Smooth muscle cell (in vitro differentiated cells): ENCODE data around the gene CAMSAP2. TPM values are rescaled to one million over a fixed set of nuclear protein-coding genes. Genes with fewer than 3 reads are reported as not detected.

Experiments
- DNase-seq: peaks from one replicate; lab custom pipeline; 2025; ENCODE audit not compliant: unreplicated experiment; lab: John Stamatoyannopoulos, UW
- H2AFZ ChIP-seq: fragments of 200-600 bp; sonication (generic); 2 replicates; pipeline ENCODE4 v1.6.0; 2016; ENCODE audit warnings: antibody characterized with exemption, low read depth, mild to moderate bottlenecking
- H3F3A ChIP-seq: fragments of 200-600 bp; sonication (generic); 2 replicates; pipeline ENCODE4 v1.6.0; 2017; ENCODE audit warnings: antibody characterized with exemption, low read depth
- H3K27ac ChIP-seq: fragments of 200-600 bp; sonication (generic); 2 replicates; pipeline ENCODE4 v1.5.1; 2016; ENCODE audit warnings: low read depth, mild to moderate bottlenecking
- H3K27me3 ChIP-seq: fragments of 200-600 bp; sonication (generic); 2 replicates; pipeline ENCODE4 v1.6.1; 2016; ENCODE audit warnings: low read depth, mild to moderate bottlenecking
- H3K36me3 ChIP-seq: fragments of 200-600 bp; sonication (generic); 2 replicates; pipeline ENCODE4 v1.5.1; 2016; ENCODE audit warnings: low read depth
- H3K4me1 ChIP-seq: fragments of 200-600 bp; sonication (generic); 2 replicates; pipeline ENCODE4 v1.5.1; 2016; ENCODE audit warnings: low read depth
- H3K4me2 ChIP-seq: fragments of 200-600 bp; sonication (generic); 2 replicates; pipeline ENCODE4 v1.6.0; 2016; ENCODE audit warnings: mild to moderate bottlenecking
- H3K4me3 ChIP-seq: fragments of 200-600 bp; sonication (generic); 2 replicates; pipeline ENCODE4 v1.5.1; 2016; ENCODE audit warnings: mild to moderate bottlenecking
- H3K79me2 ChIP-seq: fragments of 200-600 bp; sonication (generic); 2 replicates; pipeline ENCODE4 v1.6.0; 2016; ENCODE audit warnings: low read depth, mild to moderate bottlenecking
- H3K9ac ChIP-seq: fragments of 200-600 bp; sonication (generic); 2 replicates; pipeline ENCODE4 v1.6.0; 2016; ENCODE audit warnings: low read depth
- H3K9me3 ChIP-seq: fragments of 200-600 bp; sonication (generic); replicated peaks from 2 replicates; pipeline ENCODE4 v1.5.1; 2016; ENCODE audit warnings: low read depth
- H4K20me1 ChIP-seq: fragments of 200-600 bp; sonication (generic); 2 replicates; pipeline ENCODE4 v1.6.0; 2016; ENCODE audit warnings: low read depth
- CTCF ChIP-seq: fragments of 200-600 bp; sonication (generic); IDR thresholded peaks from 2 replicates; pipeline ENCODE4 v1.5.1; 2017; ENCODE audit warnings: borderline replicate concordance, mild to moderate bottlenecking, antibody characterized with exemption; ENCODE audit not compliant: insufficient read depth, poor library complexity, severe bottlenecking
- WGBS: methylation state at CpG from one replicate; pipeline ENCODE4 v1.1.7; 2016; ENCODE audit warnings: low lambda C conversion rate; 5-methylcytosine and 5-hydroxymethylcytosine counted together
- polyA plus RNA-seq: library from polyadenylated mRNA; unstranded; fragments of >200 nt; fragmentation: Nextera tagmentation; extraction: Ambion mirVana; gene quantifications from 2 replicates; pipeline ENCODE4 v1.2.1, GENCODE V29; 2016
- total RNA-seq: library from RNA; depleted of rRNA; stranded (reverse); fragments of >200 nt; gene quantifications from 2 replicates; pipeline ENCODE4 v1.2.3, GENCODE V29; 2014

CAMSAP2 gene
- total and polyA plus RNA-seq, 2 experiments from 2014 or later = 12.9 to 57.5 TPM

- Histone ChIP-seq H3K27me3 (no peaks in the 10 kb centered on the region), H2AFZ (no peak overlapping the region), H3K4me3 (no peak overlapping the region), H3F3A (no peaks in the 10 kb centered on the region), H3K36me3 (peaks cover 6% of the 10 kb centered on the region), H4K20me1 (no peaks in the 10 kb centered on the region), H3K9ac (no peak overlapping the region), H3K27ac (no peak overlapping the region), H3K4me1 (no peaks in the 10 kb centered on the region), H3K4me2 (no peak overlapping the region), H3K79me2 (no peaks in the 10 kb centered on the region), H3K9me3 (no peaks in the 10 kb centered on the region)
- DNase-seq = no peak
- no peak for TF ChIP-seq CTCF
- WGBS = 94% methylated on average over 5 of the region's 5 CpGs
Observed at GRCh38 chr1:200909071-200909470, 170.4 kb downstream of the CAMSAP2 start.

- 95% methylated on average over 4 of the region's 4 CpGs for whole genome bisulfite sequencing
- TF ChIP-seq CTCF = no peak
- no peaks in the 10 kb centered on the region for H3K79me2 ChIP-seq
Observed at GRCh38 chr1:200909757-200910239, 171.1 kb downstream of the CAMSAP2 start.

More at GRCh38 chr1:200909757-200910239, 171.1 kb downstream of the CAMSAP2 start:
- H3F3A ChIP-seq = no peaks in the 10 kb centered on the region
- no peaks in the 10 kb centered on the region for H3K27me3 ChIP-seq
- DNase-seq = no peak
- no peaks in the 10 kb centered on the region for H4K20me1 ChIP-seq
- no peak overlapping the region for H2AFZ ChIP-seq
- H3K4me1 ChIP-seq = no peaks in the 10 kb centered on the region
- no peak overlapping the region for H3K9ac ChIP-seq
- H3K27ac ChIP-seq = no peak overlapping the region
- no peak overlapping the region for H3K4me2 ChIP-seq
- no peaks in the 10 kb centered on the region for H3K9me3 ChIP-seq
- H3K36me3 ChIP-seq = peaks cover 6% of the 10 kb centered on the region
- no peak overlapping the region for H3K4me3 ChIP-seq

Other genes with a start within 250 kb of the CAMSAP2 start
- 1.3 and 2.5 TPM in 2 replicates for gene KIF14, start 118.1 kb upstream of the CAMSAP2 start, total RNA-seq
- 0.76 and 0.93 TPM in 2 replicates for gene KIF14, start 118.1 kb upstream of the CAMSAP2 start, polyA plus RNA-seq
- gene DDX59, start 69.0 kb upstream of the CAMSAP2 start, total RNA-seq = 21.8 and 22.5 TPM in 2 replicates
- 7.7 and 12.4 TPM in 2 replicates for gene DDX59, start 69.0 kb upstream of the CAMSAP2 start, polyA plus RNA-seq
- not detected in 2 replicates for gene GPR25, start 134.1 kb downstream of the CAMSAP2 start, total RNA-seq
- not detected in 2 replicates for gene GPR25, start 134.1 kb downstream of the CAMSAP2 start, polyA plus RNA-seq
- 9.5 and 16.9 TPM in 2 replicates for gene INAVA, start 156.0 kb downstream of the CAMSAP2 start, total RNA-seq
- 10.1 and 14.9 TPM in 2 replicates for gene INAVA, start 156.0 kb downstream of the CAMSAP2 start, polyA plus RNA-seq